Measurements from ENCODE around the gene SLC4A7. TPM values are rescaled to one million over a fixed set of nuclear protein-coding genes. Genes with fewer than 3 reads are reported as not detected.

The SLC4A7 gene
- total RNA-seq, 2 donors from 2014 or later, result 23.5 to 31.1 TPM

GRCh38 chr3:27526614-27527315 is 42.6 kb upstream of the SLC4A7 start:
- Histone ChIP-seq H3K9me3 (no peaks in the 10 kb centered on the region), H3K27ac (no peak overlapping the region), H3K4me1 (replicated peaks) (no peaks in the 10 kb centered on the region), H3K4me3 (no peak overlapping the region), H3K27me3 (replicated peaks; ENCODE audit: insufficient read depth) (no peaks in the 10 kb centered on the region), H3K36me3 (no peaks in the 10 kb centered on the region)
- TF ChIP-seq, protein P1, sequence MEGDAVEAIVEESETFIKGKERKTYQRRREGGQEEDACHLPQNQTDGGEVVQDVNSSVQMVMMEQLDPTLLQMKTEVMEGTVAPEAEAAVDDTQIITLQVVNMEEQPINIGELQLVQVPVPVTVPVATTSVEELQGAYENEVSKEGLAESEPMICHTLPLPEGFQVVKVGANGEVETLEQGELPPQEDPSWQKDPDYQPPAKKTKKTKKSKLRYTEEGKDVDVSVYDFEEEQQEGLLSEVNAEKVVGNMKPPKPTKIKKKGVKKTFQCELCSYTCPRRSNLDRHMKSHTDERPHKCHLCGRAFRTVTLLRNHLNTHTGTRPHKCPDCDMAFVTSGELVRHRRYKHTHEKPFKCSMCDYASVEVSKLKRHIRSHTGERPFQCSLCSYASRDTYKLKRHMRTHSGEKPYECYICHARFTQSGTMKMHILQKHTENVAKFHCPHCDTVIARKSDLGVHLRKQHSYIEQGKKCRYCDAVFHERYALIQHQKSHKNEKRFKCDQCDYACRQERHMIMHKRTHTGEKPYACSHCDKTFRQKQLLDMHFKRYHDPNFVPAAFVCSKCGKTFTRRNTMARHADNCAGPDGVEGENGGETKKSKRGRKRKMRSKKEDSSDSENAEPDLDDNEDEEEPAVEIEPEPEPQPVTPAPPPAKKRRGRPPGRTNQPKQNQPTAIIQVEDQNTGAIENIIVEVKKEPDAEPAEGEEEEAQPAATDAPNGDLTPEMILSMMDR (IDR thresholded peaks at IDR 0.05), result no peak
- no peak for DNase-seq (ENCODE audit: low spot score)
- WGBS, result 94% methylated on average over 6 of the region's 6 CpGs
- intact Hi-C loops (cut with DNase I), result no loop called here

- Histone ChIP-seq H3K9me3 (no peaks in the 10 kb centered on the region), H3K4me3 (no peak overlapping the region), H3K36me3 (no peaks in the 10 kb centered on the region), H3K27ac (no peak overlapping the region), H3K27me3 (replicated peaks; ENCODE audit: insufficient read depth) (no peaks in the 10 kb centered on the region), H3K4me1 (replicated peaks) (no peaks in the 10 kb centered on the region)
- DNase-seq (ENCODE audit: low spot score), result no peak
- no peak for TF ChIP-seq POLR2AphosphoS5 (IDR thresholded peaks at IDR 0.05)
- no peak for TF ChIP-seq POLR2A (IDR thresholded peaks at IDR 0.05)
- TF ChIP-seq, protein P1 (IDR thresholded peaks at IDR 0.05), result no peak
- intact Hi-C loops (cut with DNase I), result no loop called here
- 82% methylated on average over 2 of the region's 2 CpGs for whole genome bisulfite sequencing
Observed at GRCh38 chr3:27521872-27522265, 37.7 kb upstream of the SLC4A7 start.

DNA sequence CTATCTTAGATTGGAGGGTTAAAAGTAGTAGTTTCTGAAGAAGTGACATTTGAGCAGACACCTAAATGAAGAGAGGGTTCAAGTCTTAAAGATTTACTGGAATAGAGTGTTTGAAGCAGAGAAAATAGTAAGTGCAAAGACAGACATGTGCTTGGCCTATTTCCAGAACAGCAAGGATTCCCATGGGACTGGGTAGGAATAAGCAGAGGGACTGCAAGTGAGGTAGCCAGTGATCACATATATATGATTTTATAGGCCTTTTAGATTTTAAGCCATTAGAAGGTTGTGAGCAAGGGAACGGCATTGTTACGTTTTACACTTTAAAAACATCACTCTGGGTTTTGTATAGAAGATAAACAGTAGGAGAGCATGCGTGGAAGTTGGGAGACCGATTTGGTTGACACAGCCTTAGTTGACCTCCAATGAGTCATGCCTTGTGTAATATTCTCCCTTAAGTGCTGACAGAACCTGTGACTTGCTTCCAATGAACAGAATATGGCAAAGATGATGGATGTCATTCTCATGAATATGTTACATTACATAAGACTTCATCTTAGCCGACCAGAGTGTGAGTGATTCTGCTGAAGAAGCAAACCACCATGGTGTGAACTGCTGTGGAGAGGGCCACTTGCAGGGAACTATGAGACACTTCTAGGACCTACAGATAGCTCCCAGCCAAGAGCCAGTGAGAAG is 37.1 kb upstream of the SLC4A7 start:
- no peak for TF ChIP-seq POLR2AphosphoS5 (IDR thresholded peaks at IDR 0.05)
- TF ChIP-seq, protein P1 (IDR thresholded peaks at IDR 0.05), result no peak
- TF ChIP-seq POLR2A (IDR thresholded peaks at IDR 0.05), result no peak
- Histone ChIP-seq H3K4me3 (no peak overlapping the region), H3K9me3 (no peaks in the 10 kb centered on the region), H3K27ac (no peak overlapping the region), H3K36me3 (no peaks in the 10 kb centered on the region), H3K4me1 (replicated peaks) (no peaks in the 10 kb centered on the region), H3K27me3 (replicated peaks; ENCODE audit: insufficient read depth) (no peaks in the 10 kb centered on the region)
- intact Hi-C loops (cut with DNase I), result no loop called here
- WGBS, result 71% methylated on average over 5 of the region's 5 CpGs
- no peak for DNase-seq (ENCODE audit: low spot score)

DNA sequence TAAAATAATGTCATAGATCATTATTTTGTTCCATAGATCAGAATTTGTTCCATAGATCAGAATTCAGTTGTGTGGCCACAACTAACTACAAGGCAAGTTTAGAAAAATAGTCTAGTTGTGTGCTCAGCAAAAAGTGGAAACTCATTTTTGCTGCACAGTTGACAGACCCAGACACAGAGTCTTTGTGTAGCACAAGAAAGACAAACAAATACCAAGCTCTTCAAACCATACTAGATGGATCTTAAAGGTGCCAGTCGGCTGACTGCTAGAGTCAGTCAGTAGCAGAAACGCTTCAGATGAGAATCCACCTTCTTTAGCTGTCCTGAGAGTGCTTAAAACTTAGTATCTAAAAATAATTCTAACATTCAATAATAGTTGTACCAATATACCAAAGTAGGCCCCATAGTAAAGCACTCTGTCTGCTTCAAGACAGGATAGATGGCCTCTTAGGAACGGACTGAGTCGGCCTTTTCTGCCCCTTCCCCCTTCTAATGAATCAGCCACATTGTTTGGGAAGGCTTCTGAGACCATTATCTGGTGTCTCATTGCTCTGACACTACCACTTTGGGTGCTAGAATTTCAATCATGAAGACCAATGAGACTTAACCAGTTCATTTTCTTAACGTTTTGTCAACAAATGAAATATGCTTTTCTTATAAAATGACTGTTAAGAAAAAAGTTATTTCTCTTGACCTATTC is 27.7 kb upstream of the SLC4A7 start:
- no peaks in the 10 kb centered on the region for H3K4me1 ChIP-seq (replicated peaks)
- H3K9me3 ChIP-seq, result no peaks in the 10 kb centered on the region
- no peaks in the 10 kb centered on the region for H3K27me3 ChIP-seq (replicated peaks; ENCODE audit: insufficient read depth)
- H3K36me3 ChIP-seq, result no peaks in the 10 kb centered on the region
- intact Hi-C loops (cut with DNase I), result no loop called here
- no peak overlapping the region for H3K4me3 ChIP-seq
- no peak overlapping the region for H3K27ac ChIP-seq
- DNase-seq (ENCODE audit: low spot score), result no peak
- TF ChIP-seq, protein P1 (IDR thresholded peaks at IDR 0.05), result no peak
- TF ChIP-seq POLR2AphosphoS5 (IDR thresholded peaks at IDR 0.05) (no peak), POLR2A (IDR thresholded peaks at IDR 0.05) (no peak)
- 53% methylated on average over 5 of the region's 5 CpGs for WGBS
